ENCODE data around the gene SLC25A47.
"Not testable (repeated sequence)": the region's sequence is repeated elsewhere in the genome, so short reads cannot be mapped to it uniquely, and the experiment has no call there.

Gene SLC25A47

DNA sequence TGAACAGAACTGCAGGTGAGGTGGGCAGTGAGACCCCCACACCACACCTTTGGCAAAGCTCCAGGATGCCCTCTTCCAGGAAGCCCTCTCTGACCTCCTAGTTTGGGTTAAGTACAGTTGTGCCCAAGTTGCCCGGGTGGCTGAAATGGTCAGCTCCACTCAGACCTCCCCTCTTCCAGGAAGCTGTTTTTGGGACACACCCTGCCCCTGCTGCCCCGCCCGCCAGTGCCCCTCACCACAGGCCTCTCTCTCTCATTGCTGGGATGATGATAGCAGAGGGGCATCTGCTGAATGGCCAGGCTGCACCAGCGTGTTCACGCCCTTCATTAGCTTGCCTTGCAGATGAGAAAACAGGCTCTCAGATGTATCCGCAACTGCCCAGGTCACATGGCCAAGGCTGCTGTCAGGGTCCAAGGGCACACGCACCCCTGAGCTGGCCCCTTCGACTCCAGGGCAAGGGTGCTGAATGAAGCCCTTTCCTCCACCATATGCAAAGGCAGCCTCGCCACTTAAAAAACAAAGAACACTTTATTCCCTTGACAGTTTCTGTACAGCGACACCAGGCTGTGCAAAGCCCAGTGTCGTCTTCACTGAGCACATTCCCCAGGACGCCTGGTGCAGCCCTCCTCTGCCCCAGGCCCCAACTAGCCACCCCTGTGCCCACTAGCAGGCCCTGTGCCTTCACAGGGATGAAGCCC, 32.4 kb upstream of the SLC25A47 start:
- DNase-seq, result no peak

GRCh38 chr14:100291305-100292075, 31.6 kb upstream of the SLC25A47 start:
- no peak for DNase-seq

- DNase-seq, result no peak
These were observed 30.8 kb upstream of the SLC25A47 start for GRCh38 chr14:100292301-100292775.

DNA sequence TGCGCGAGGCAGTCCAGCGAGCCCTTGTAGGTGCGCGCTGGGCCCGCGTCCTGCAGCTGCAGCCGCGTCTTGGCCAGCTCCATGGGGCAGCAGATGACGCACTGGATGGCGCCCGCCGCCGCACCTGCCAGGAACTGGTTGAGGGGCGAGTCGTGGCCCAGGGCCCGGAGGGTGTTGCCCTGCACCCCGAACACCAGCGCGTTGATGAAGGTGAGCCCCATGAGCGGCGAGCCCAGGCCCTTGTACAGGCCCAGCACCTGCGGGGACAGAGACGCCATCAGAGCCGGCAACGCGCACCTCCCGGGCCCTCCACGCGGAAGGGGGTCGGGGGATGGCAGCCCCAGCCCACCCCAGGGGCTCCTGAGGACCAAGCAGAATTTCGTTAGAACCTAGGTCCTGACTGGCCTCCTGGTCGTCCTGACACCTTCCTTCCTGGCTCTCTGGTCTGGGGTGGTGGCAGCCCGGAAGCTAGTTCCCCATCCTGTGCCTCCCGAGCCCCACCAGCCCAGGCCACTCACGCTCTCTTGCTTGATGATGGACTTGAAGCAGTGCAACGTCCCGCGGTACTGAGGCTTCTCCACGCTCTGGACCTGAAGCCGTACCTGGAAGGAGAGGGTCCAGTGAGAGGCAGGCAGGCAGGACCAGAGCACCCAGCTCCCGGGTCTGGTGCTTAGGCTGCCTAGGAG, 30.2 kb upstream of the SLC25A47 start:
- no peak for DNase-seq

DNA sequence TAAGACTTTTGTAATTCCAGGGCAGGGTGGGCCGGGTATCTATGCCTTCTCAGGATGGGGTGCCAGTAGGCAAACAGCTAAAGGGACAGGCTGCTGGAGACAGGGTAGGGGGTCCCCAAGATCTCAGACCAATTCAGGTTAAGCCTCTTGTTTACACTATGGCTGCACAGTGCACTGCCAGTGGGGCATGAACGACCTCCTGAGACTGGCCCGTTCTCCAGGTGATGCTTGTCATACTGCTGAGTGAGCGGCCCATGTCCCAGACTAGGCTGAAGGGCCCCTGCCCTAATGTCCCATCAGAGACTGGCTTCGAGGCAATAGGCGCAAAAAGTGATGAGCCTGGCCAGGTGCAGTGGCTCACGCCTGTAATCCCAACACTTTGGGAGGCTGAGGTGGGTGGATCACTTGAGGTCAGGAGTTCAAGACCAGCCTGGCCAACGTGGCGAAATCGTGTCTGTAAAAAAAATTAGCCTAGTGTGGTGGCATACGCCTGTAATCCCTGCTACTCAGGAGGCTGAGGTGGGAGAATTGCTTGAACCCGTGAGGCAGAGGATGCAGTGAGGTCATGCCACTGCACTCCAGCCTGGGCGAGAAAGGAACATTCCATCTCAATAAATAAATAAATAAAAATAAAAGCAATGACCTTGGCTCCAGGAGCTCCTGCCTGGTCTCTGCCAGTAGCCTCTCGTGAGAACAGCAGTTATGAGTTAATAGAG, 29.5 kb upstream of the SLC25A47 start:
- DNase-seq, result no peak

DNA sequence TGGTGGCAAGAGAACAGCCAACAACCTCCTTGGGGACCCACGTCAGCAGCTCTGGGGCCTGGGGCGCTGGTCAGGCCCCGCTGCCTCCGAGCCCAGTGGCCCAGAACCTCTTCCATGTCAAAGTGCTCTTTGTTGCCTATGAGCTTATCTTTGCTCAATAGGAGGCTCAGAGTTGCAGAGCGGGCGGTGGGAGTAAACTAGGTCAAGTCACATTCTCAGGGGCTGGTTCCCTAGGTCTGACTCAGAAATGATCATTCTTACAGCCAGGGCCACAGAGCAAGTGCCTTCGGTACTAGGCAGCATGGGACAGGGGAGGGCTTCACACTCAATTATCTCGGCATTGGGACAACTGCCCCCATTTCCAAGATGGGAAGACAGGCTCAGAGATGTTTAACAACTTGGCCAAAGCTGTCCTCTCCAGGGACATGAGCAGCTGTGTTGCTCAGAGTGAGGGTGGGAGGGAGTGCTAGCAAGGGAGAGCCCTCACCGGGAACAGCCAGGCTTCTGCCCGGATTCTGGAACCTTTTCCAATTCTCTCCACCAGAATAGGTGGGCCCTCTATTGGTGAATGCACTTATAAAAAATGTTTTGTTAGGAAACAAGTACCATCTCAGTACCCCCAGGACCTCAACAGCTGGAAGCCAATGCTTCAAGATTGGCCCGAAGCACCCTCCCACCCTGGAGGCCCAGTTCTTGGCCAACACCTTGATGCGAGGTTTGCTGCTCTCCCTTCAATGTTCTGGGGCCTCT, 28.8 kb upstream of the SLC25A47 start:
- DNase-seq, result no peak

GRCh38 chr14:100294963-100295330, 28.2 kb upstream of the SLC25A47 start:
- no peak for DNase-seq

- no peak for DNase-seq
These were observed 27.6 kb upstream of the SLC25A47 start for GRCh38 chr14:100295376-100296105.

DNA sequence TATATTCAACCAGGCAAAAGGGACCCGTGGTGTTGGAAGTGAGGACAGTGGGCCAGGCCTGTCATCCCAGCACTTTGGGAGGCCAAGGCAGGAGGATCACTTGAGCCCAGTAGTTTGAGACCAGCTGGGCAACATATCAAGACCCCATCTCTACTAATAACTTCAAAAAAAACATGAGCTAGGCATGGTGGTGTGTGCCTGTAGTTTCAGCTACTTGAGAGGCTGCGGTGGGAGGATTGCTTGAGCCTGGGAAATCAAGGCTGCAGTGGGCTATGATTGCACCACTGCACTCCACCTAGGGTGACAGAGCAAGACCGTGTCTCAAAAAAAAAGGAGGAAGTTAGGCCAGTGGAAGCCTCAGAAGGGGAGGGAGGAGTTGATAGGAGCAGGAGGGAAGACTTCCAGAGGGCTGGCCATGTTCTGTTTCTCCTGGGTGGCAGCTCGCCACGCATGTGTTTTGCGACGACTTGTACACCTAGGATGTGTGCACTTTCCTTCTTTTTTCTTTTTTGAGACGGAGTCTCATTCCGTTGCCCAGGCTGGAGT, 27.0 kb upstream of the SLC25A47 start:
- no peak for DNase-seq

DNA sequence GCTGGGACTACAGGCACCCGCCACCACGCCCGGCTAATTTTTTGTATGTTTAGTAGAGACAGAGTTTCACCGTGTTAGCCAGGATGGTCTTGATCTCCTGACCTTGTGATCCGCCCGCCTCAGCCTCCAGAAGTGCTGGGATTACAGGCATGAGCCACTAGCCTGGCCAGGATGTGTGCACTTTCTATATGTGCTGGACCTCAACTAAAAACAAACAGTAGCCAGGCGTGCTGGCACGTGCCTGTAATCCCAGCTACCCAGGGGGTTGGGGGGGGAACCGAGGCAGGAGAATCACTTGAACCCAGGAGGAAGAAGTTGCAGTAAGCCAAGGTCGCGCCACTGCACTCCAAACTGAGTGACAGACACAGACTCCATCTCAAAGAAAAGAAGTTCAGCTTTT, 26.4 kb upstream of the SLC25A47 start:
- DNase-seq, result not testable (repeated sequence)

DNA sequence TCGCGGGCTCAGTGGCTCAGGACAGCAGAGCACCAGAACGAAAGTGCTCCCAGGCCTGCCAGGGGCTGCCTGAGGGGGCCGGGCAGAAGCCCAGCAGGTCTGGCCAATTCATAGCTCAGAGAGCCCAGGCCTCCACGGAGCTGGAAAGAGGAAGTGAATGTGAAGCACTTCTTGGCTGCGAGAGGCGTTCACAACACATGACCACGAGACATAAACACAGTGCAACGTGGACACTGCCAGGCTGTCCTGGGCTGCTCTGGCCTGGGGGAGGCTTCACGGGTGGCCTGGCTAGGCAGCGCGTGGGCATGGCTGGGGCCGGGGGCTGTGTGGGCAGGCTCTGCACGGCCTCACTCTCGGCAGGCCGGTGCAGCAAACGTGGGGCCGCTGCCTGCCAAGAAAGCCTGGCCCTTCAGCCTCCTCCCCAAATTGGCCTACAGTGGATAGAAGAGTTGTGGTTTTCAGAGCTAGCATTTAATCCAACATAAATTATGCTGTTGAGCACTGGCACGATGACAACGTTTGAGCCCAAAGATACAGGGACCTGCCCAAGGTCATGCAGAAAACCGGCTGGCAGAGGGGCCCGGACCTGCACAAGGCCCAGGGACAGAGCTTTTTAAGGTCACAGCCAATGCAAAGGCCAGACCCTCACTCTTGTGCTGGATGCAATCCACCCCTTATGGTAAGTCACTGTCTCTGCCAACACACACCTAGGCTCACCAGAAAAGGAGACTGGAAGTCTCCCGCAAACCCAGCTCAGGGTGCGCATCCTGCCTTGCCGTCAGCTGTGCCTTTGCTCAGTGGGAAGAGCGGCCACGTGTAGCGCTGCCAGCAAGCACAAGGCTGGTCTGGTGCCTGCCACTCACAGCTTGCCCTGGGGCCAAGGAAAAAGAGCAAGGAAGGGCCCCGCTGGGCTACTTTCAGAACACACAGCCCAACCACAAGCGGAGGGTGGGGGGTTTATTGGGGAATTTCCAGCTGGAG, 25.5 kb upstream of the SLC25A47 start:
- no peak for DNase-seq

GRCh38 chr14:100298551-100299237, 24.4 kb upstream of the SLC25A47 start:
- DNase-seq, result no peak

- no peak for DNase-seq
These were observed 23.9 kb upstream of the SLC25A47 start for GRCh38 chr14:100299238-100299560.

- no peak for DNase-seq
These were observed 20.5 kb upstream of the SLC25A47 start for GRCh38 chr14:100302616-100303015.

DNA sequence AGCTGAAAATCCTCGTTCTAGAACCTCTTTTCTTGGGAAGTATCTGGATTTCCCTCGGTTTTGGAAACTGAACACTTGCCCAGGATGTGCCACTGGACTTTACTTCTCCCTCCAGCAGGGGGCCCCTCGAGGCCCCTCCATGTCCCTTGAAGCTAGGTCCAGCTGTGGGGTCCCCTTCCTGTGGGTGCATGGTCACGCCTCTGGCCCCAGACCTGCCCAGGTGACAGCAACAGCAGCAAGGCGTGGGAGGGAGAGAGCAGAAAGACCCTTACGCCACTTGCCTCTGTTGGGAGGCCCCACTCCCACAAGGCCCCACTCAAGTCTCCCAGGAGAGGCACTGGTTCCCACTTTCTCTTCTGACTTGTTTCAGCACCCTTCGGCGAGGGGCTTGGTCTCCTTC, 20.0 kb upstream of the SLC25A47 start:
- no peak for DNase-seq

- no peak for DNase-seq
These were observed 19.2 kb upstream of the SLC25A47 start for GRCh38 chr14:100303925-100304324.

GRCh38 chr14:100304825-100305323, 18.3 kb upstream of the SLC25A47 start:
- DNase-seq, result no peak

GRCh38 chr14:100305324-100306100, 17.6 kb upstream of the SLC25A47 start:
- no peak for DNase-seq

Data from cortex of kidney (tissue), 1 donor.